CD4-positive, alpha-beta T cell (primary cell): ENCODE data around the gene KRTAP5-1. TPM values are rescaled to one million over a fixed set of nuclear protein-coding genes. Genes with fewer than 3 reads are reported as not detected.

Experiments
- ATAC-seq: fragments of 200-7000 bp; cut with Tn5 transposase; one replicate; pipeline ENCODE4 v1.10.0; 2022; ENCODE audit warnings: mild to moderate bottlenecking; ENCODE audit not compliant: poor library complexity
- CTCF ChIA-PET: fragments of 350-600 bp; sonication (Branson Sonifier 250); formaldehyde crosslinking; loops from one replicate; lab custom pipeline; 2021; ENCODE audit warnings: antibody characterized with exemption, inconsistent platforms; lab: Charles Lee
- POLR2A ChIA-PET: fragments of 350-600 bp; sonication (Branson Sonifier 250); formaldehyde crosslinking; loops from one replicate; lab custom pipeline; 2021; ENCODE audit warnings: antibody characterized with exemption, inconsistent platforms; lab: Charles Lee
- DNase-seq, 14 experiments: peaks; one replicate each; pipeline ENCODE4 v3.0.0-alpha.2; 2013 to 2020; ENCODE audit warnings: mixed read lengths in 2 of 14
- H3K27ac ChIP-seq, 2 donors: one replicate each; pipeline versions ENCODE4 v1.5.1 to v1.7.0; 2013; ENCODE audit warnings: low read length in 2 of 2, low read depth in 1 of 2, mild to moderate bottlenecking in 1 of 2
- H3K27me3 ChIP-seq, 2 experiments: 1 replicate in 1 of 2; 2 replicates in 1 of 2; pipeline versions ENCODE4 v1.6.1 to v1.7.0; 2013; ENCODE audit warnings: low read length in 2 of 2, control low read depth in 1 of 2, mild to moderate bottlenecking in 1 of 2, moderate library complexity in 1 of 2; ENCODE audit not compliant: insufficient read depth in 2 of 2, control insufficient read depth in 1 of 2
- H3K36me3 ChIP-seq: one replicate; pipeline ENCODE4 v1.6.1; 2013; ENCODE audit warnings: low read length, control low read depth; ENCODE audit not compliant: insufficient read depth
- H3K4me1 ChIP-seq: one replicate; pipeline ENCODE4 v1.6.1; 2013; ENCODE audit warnings: low read length, control low read depth; ENCODE audit not compliant: insufficient read depth
- H3K4me3 ChIP-seq: one replicate; pipeline ENCODE4 v1.5.1; 2013; ENCODE audit warnings: mild to moderate bottlenecking, low read length, moderate library complexity
- H3K9me3 ChIP-seq, 2 experiments: 1 replicate in 1 of 2; 2 replicates in 1 of 2; pipeline versions ENCODE4 v1.6.1 to v1.7.0; 2013; ENCODE audit warnings: low read length in 2 of 2, mild to moderate bottlenecking in 2 of 2, control low read depth in 1 of 2, moderate library complexity in 1 of 2; ENCODE audit not compliant: control insufficient read depth in 1 of 2, insufficient read depth in 1 of 2
- H3K27ac Mint-ChIP-seq: one replicate; pipeline ENCODE4 v1.8.0; 2020; ENCODE audit warnings: mixed read lengths
- H3K27me3 Mint-ChIP-seq: one replicate; pipeline ENCODE4 v1.8.0; 2021; ENCODE audit warnings: mixed read lengths
- H3K36me3 Mint-ChIP-seq: one replicate; pipeline ENCODE4 v1.8.0; 2021; ENCODE audit warnings: low read depth, mixed read lengths
- H3K4me1 Mint-ChIP-seq: one replicate; pipeline ENCODE4 v1.8.0; 2021; ENCODE audit warnings: low read depth, mixed read lengths
- H3K4me3 Mint-ChIP-seq: one replicate; pipeline ENCODE4 v1.8.0; 2020; ENCODE audit warnings: mild to moderate bottlenecking, mixed read lengths
- H3K9me3 Mint-ChIP-seq: one replicate; pipeline ENCODE4 v1.8.0; 2020; ENCODE audit warnings: mixed read lengths
- intact Hi-C, 2 experiments: fragments of 100-400 bp; cut with DNase I in 1 of 2; cut with micrococcal nuclease in 1 of 2; formaldehyde crosslinking; loops; one replicate each; pipeline versions ENCODE4 v1.15.1 to v1.9.0; 2023 to 2025; cut with DNase I, micrococcal nuclease
- total RNA-seq, 174 experiments: library from RNA in 2 of 174; stranded (reverse) in 2 of 174; gene quantifications; one replicate each; pipeline ENCODE4 v1.2.3 and lab custom pipeline; 2021 to 2026
- TF ChIP-seq, protein P1 (sequence below): fragments of 200-600 bp; IDR thresholded peaks from one replicate; pipeline ENCODE4 v1.8.0; 2022; ENCODE audit warnings: antibody characterized with exemption, mild to moderate bottlenecking

The KRTAP5-1 gene
- total RNA-seq, 2 experiments from 2014 or later, result not detected

DNA sequence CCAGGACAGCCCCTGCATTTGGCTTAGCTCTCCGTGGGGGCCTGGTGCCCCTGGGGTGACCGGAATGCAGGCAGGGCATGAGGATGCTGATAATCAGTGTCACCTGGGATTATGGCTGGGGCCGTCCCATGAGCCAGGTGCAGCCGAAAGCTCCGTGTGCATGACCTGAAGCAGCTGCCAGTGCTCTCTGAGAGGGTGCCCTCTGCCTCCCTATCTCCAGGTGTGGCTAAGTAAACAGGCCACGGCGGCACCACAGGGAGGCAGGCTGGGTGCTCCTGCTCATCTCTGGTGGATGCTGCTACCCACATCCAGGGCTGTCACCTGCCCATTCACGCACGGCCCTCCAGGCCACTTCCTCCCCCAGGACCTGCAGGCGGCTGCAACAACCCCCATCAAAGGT is 42.8 kb downstream of the KRTAP5-1 start:
- Histone ChIP-seq H3K4me3 (no peak overlapping the region), H3K4me1 (peaks cover 17% of the 10 kb centered on the region), H3K27me3 (peaks cover 13 to 34% of the 10 kb centered on the region in 2 experiments), H3K9me3 (peaks cover 0 to 17% of the 10 kb centered on the region in 2 experiments), H3K27ac (no peak overlapping the region), H3K36me3 (no peaks in the 10 kb centered on the region)
- peaks cover 15% of the 10 kb centered on the region for H3K27me3 Mint-ChIP-seq
- intact Hi-C loops, result no loop called here
- no peaks in the 10 kb centered on the region for H3K36me3 Mint-ChIP-seq
- H3K9me3 Mint-ChIP-seq, result no peaks in the 10 kb centered on the region
- H3K4me1 Mint-ChIP-seq, result no peaks in the 10 kb centered on the region
- TF ChIP-seq, protein P1, sequence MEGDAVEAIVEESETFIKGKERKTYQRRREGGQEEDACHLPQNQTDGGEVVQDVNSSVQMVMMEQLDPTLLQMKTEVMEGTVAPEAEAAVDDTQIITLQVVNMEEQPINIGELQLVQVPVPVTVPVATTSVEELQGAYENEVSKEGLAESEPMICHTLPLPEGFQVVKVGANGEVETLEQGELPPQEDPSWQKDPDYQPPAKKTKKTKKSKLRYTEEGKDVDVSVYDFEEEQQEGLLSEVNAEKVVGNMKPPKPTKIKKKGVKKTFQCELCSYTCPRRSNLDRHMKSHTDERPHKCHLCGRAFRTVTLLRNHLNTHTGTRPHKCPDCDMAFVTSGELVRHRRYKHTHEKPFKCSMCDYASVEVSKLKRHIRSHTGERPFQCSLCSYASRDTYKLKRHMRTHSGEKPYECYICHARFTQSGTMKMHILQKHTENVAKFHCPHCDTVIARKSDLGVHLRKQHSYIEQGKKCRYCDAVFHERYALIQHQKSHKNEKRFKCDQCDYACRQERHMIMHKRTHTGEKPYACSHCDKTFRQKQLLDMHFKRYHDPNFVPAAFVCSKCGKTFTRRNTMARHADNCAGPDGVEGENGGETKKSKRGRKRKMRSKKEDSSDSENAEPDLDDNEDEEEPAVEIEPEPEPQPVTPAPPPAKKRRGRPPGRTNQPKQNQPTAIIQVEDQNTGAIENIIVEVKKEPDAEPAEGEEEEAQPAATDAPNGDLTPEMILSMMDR, result no peak
- no peak for ATAC-seq
- H3K27ac Mint-ChIP-seq, result no peak overlapping the region
- no peak overlapping the region for H3K4me3 Mint-ChIP-seq
- no peak for DNase-seq
- ChIA-PET CTCF (no interaction called here), POLR2A (no interaction called here)

DNA sequence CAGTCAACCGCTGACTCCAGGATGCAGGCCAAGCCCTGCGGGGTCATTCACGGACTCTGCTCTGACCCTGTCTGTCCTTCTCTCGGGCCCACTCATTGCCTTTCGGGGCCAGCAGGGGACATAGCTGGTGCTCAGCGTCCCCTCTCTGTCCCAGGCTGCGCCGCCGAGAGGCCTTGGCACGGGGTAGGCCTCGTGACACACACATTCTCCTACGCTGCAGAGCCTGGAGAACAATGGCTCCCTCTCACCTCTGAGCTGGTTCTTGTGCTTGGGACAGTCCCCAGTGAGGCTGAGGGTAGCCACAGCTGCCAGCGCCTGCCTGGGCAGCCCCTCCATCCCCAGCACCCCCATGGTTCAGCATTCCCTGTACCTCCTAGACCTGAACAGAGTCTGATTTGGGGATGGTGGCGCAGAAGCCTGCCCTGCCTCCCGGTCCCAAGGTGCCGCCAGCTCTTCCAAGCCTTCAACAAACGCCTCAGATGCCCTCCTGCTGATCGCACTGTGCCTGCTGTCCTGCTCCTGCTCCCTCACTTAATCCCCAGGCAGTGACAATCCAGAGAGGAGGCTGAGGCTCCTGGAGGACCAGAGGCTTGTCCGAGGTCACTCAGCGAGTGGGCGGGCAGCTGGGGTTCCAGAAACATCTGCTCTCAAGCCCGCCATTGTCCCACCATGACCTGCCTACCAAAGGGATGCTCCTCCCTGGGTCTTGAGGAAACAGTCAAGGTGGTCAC is 43.4 kb downstream of the KRTAP5-1 start:
- H3K9me3 Mint-ChIP-seq, result no peaks in the 10 kb centered on the region
- intact Hi-C loops, result no loop called here
- ChIA-PET POLR2A (no interaction called here), CTCF (no interaction called here)
- peaks cover 15% of the 10 kb centered on the region for H3K27me3 Mint-ChIP-seq
- H3K27ac Mint-ChIP-seq, result no peak overlapping the region
- H3K4me1 ChIP-seq, result peaks cover 18% of the 10 kb centered on the region
- TF ChIP-seq, protein P1, result no peak
- peaks cover 0 to 16% of the 10 kb centered on the region in 2 experiments for H3K9me3 ChIP-seq
- DNase-seq (no peak), ATAC-seq (no peak)
- no peak overlapping the region for H3K4me3 Mint-ChIP-seq
- no peaks in the 10 kb centered on the region for H3K4me1 Mint-ChIP-seq
- peaks cover 13 to 28% of the 10 kb centered on the region in 2 experiments for H3K27me3 ChIP-seq
- no peak overlapping the region for H3K27ac ChIP-seq
- no peak overlapping the region for H3K4me3 ChIP-seq
- peaks cover 2% of the 10 kb centered on the region for H3K36me3 ChIP-seq
- no peaks in the 10 kb centered on the region for H3K36me3 Mint-ChIP-seq

DNA sequence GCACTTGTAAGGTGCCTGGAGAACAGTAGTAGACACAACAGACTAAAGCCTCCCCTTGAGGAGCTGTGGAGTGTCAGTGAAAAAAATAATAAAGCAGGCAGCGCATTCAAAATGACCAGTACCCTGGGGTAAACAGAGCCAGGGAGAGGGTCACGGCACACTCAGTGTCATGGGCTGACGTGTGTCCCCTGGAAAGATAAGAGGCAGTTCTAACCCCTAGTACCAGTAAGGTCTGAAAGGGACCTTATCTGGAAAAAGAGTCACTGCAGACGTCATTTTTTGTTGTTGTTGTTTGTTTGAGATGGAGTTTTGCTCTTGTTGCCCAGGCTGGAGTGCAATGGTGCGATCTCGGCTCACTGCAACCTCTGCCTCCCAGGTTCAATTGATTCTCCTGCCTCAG is 45.0 kb downstream of the KRTAP5-1 start:
- H3K4me3 Mint-ChIP-seq, result no peak overlapping the region
- intact Hi-C loops, result no loop called here
- H3K36me3 Mint-ChIP-seq, result peaks cover 9% of the 10 kb centered on the region

More for the DNA sequence above, 45.0 kb downstream of the KRTAP5-1 start:
- no peak for ATAC-seq
- no peak for DNase-seq
- H3K27ac Mint-ChIP-seq, result no peak overlapping the region
- H3K27me3 Mint-ChIP-seq, result peaks cover 1% of the 10 kb centered on the region
- peaks cover 25% of the 10 kb centered on the region for H3K4me1 ChIP-seq
- peaks cover 16% of the 10 kb centered on the region for H3K36me3 ChIP-seq
- no peak overlapping the region for H3K4me3 ChIP-seq
- peaks cover 2% of the 10 kb centered on the region for H3K4me1 Mint-ChIP-seq
- TF ChIP-seq, protein P1, result no peak
- no peak overlapping the region for H3K27ac ChIP-seq
- H3K27me3 ChIP-seq, result peaks cover 0 to 12% of the 10 kb centered on the region in 2 experiments
- H3K9me3 Mint-ChIP-seq, result no peaks in the 10 kb centered on the region
- H3K9me3 ChIP-seq, result peaks cover 0 to 11% of the 10 kb centered on the region in 2 experiments
- ChIA-PET POLR2A (interaction anchor here (0.7 kb wide), 2 partner anchors 49 to 250 kb away, joined by 3 to 4 read pairs; no protein-coding TSS in a partner anchor), CTCF (no interaction called here)
